SK-N-SH (cell line): ENCODE data around the gene HVCN1. TPM values are rescaled to one million over a fixed set of nuclear protein-coding genes. Genes with fewer than 3 reads are reported as not detected.
A peak's percentile ranks its signal among the peaks of the same experiment; 100 is the strongest.

Experiments used
- CTCF ChIA-PET: fragments of 300-600, 350-600 bp; formaldehyde crosslinking; extraction: SDS; loops from one replicate; lab custom pipeline; 2021; lab: Yijun Ruan, JAX
- POLR2A ChIA-PET: fragments of 350-600 bp; sonication (Branson Sonifier 250); formaldehyde crosslinking; extraction: SDS; loops from one replicate; lab custom pipeline; 2020; ENCODE audit warnings: antibody characterized with exemption, inconsistent platforms; lab: Yijun Ruan, JAX
- DNase-seq: peaks from one replicate; pipeline ENCODE4 v3.0.0; 2012
- H2AFZ ChIP-seq: fragments of 200-600 bp; sonication (generic); 2 replicates; pipeline ENCODE4 v1.8.1; 2016; ENCODE audit warnings: antibody characterized with exemption, mild to moderate bottlenecking, low read depth
- H3F3A ChIP-seq: fragments of 200-600 bp; sonication (generic); replicated peaks from 2 replicates; pipeline ENCODE3; 2016; ENCODE audit warnings: antibody characterized with exemption, mild to moderate bottlenecking; ENCODE audit not compliant: insufficient read depth
- H3K27ac ChIP-seq, 2 experiments: fragments of 200-500 bp in 1 of 2; fragments of 200-600 bp in 1 of 2; sonication (Bioruptor generic) in 1 of 2; sonication (generic), shearing (Covaris generic) in 1 of 2; 2 replicates each; pipeline versions ENCODE4 v1.5.1 to v1.6.1; 2014 to 2016; ENCODE audit warnings: low read depth in 2 of 2, inconsistent platforms in 1 of 2, low read length in 1 of 2, mild to moderate bottlenecking in 1 of 2, mixed read lengths in 1 of 2
- H3K27me3 ChIP-seq: fragments of 200-600 bp; sonication (generic), shearing (Covaris generic); 2 replicates; pipeline ENCODE4 v1.6.1; 2016; ENCODE audit warnings: mixed run types; ENCODE audit not compliant: insufficient read depth
- H3K36me3 ChIP-seq, 2 experiments: fragments of 200-500 bp in 1 of 2; fragments of 200-600 bp in 1 of 2; sonication (Bioruptor generic) in 1 of 2; sonication (generic) in 1 of 2; replicated peaks in 1 of 2; 2 replicates each; pipeline versions ENCODE3 to v1.5.1; 2014 to 2016; ENCODE audit warnings: low read length in 1 of 2, mild to moderate bottlenecking in 1 of 2; ENCODE audit not compliant: insufficient read depth in 2 of 2, control insufficient read depth in 1 of 2
- H3K4me1 ChIP-seq, 2 experiments: fragments of 200-500 bp in 1 of 2; fragments of 200-600 bp in 1 of 2; sonication (Bioruptor generic) in 1 of 2; sonication (generic), shearing (Covaris generic) in 1 of 2; 2 replicates each; pipeline versions ENCODE4 v1.5.1 to v1.6.1; 2014 to 2016; ENCODE audit warnings: low read depth in 1 of 2, low read length in 1 of 2, mixed run types in 1 of 2; ENCODE audit not compliant: insufficient read depth in 2 of 2, control insufficient read depth in 1 of 2
- H3K4me2 ChIP-seq: fragments of 200-600 bp; sonication (generic), shearing (Covaris generic); 2 replicates; pipeline ENCODE4 v1.6.1; 2017; ENCODE audit warnings: mixed run types
- H3K4me3 ChIP-seq, 2 experiments: fragments of 200-500 bp in 1 of 2; fragments of 200-600 bp in 1 of 2; sonication (Bioruptor generic) in 1 of 2; sonication (generic), shearing (Covaris generic) in 1 of 2; 2 replicates each; pipeline versions ENCODE4 v1.5.1 to v1.8.1; 2014 to 2016; ENCODE audit warnings: low read depth in 2 of 2, inconsistent platforms in 1 of 2, low read length in 1 of 2, mild to moderate bottlenecking in 1 of 2, mixed read lengths in 1 of 2, moderate library complexity in 1 of 2
- H3K79me2 ChIP-seq: fragments of 200-600 bp; sonication (generic); 2 replicates; pipeline ENCODE4 v1.8.1; 2017; ENCODE audit warnings: mild to moderate bottlenecking; ENCODE audit not compliant: insufficient read depth
- H3K9ac ChIP-seq: fragments of 200-600 bp; sonication (generic); 2 replicates; pipeline ENCODE4 v1.6.1; 2017; ENCODE audit warnings: mixed run types
- H3K9me2 ChIP-seq: fragments of 200-600 bp; sonication (generic); 2 replicates; pipeline ENCODE4 v1.6.1; 2017; ENCODE audit warnings: mixed run types
- H3K9me3 ChIP-seq: fragments of 200-600 bp; sonication (generic); 2 replicates; pipeline ENCODE4 v1.6.1; 2017; ENCODE audit warnings: mixed run types, mild to moderate bottlenecking, moderate library complexity
- H4K20me1 ChIP-seq: fragments of 200-600 bp; sonication (generic); 2 replicates; pipeline ENCODE4 v1.6.1; 2017; ENCODE audit warnings: mild to moderate bottlenecking, mixed run types; ENCODE audit not compliant: insufficient read depth
- CTCF ChIP-seq: fragments of 200-600 bp; sonication (generic); IDR thresholded peaks from 2 replicates; pipeline ENCODE4 v1.6.1; 2017; ENCODE audit warnings: antibody characterized with exemption, mild to moderate bottlenecking, moderate library complexity
- EP300 ChIP-seq, 2 experiments: IDR thresholded peaks; 2 replicates each; pipeline versions ENCODE4 v1.4.0 to v1.6.1; 2012; ENCODE audit warnings: borderline replicate concordance in 1 of 2, low read depth in 1 of 2, low read length in 1 of 2
- FOSL2 ChIP-seq: IDR thresholded peaks from 2 replicates; pipeline ENCODE4 v1.4.0; 2012; ENCODE audit warnings: low read depth, mild to moderate bottlenecking, moderate library complexity, borderline replicate concordance
- MXI1 ChIP-seq: IDR thresholded peaks from 2 replicates; pipeline ENCODE4 v1.6.1; 2012; ENCODE audit warnings: mild to moderate bottlenecking, low read depth, low read length, improper control_type of control experiment
- PBX3 ChIP-seq: IDR thresholded peaks from 2 replicates; pipeline ENCODE4; 2012
- RAD21 ChIP-seq: IDR thresholded peaks from 2 replicates; pipeline ENCODE4 v1.6.1; 2012; ENCODE audit warnings: mild to moderate bottlenecking, low read length
- RXRA ChIP-seq: IDR thresholded peaks from 2 replicates; pipeline ENCODE4 v1.4.0; 2012; ENCODE audit warnings: low read depth, mild to moderate bottlenecking, borderline replicate concordance
- SMC3 ChIP-seq: IDR thresholded peaks from 2 replicates; pipeline ENCODE4 v1.6.1; 2012; ENCODE audit warnings: low read depth, low read length, improper control_type of control experiment
- TAF1 ChIP-seq: IDR thresholded peaks from 2 replicates; pipeline ENCODE4 v1.6.1; 2012; ENCODE audit warnings: low read depth, mild to moderate bottlenecking, low read length, moderate library complexity, borderline replicate concordance
- USF2 ChIP-seq: fragments of 150-350 bp; IDR thresholded peaks from 2 replicates; pipeline ENCODE4 v1.6.1; 2017; ENCODE audit warnings: antibody characterized with exemption, low read length, low read depth, borderline replicate concordance
- ZBTB33 ChIP-seq: IDR thresholded peaks from 2 replicates; pipeline ENCODE4 v1.4.0; 2012; ENCODE audit warnings: low read depth, borderline replicate concordance
- WGBS: methylation state at CpG from one replicate; pipeline ENCODE4 v1.1.6; 2017; ENCODE audit warnings: low lambda C conversion rate; 5-methylcytosine and 5-hydroxymethylcytosine counted together
- polyA plus RNA-seq, 3 experiments: library from polyadenylated mRNA; depleted of rRNA; stranded (reverse); fragments of >200 nt; gene quantifications; 2 replicates each; pipeline ENCODE4 v1.2.3, GENCODE V29; 2012
- TF ChIP-seq, protein P1 (sequence below): fragments of 150-350 bp; IDR thresholded peaks from 2 replicates; pipeline ENCODE4 v1.6.1; 2016; ENCODE audit warnings: mild to moderate bottlenecking, low read depth, low read length
- TF ChIP-seq, protein P2 (sequence below): IDR thresholded peaks from 2 replicates; pipeline ENCODE4 v1.4.0; 2012; ENCODE audit warnings: low read depth, borderline replicate concordance

The HVCN1 gene
- polyA plus RNA-seq, 1 of the 3 experiments (the other 2 are of a cell fraction) = 0.03 TPM

- POLR2A ChIA-PET = interaction anchor here (2.3 kb wide), 1 partner anchor 150 kb away, joined by 10 read pairs; the partner anchor contains the start of gene ARPC3
These were observed 88.7 kb downstream of the HVCN1 start for GRCh38 chr12:110600254-110600653.

GRCh38 chr12:110599334-110599733, 89.6 kb downstream of the HVCN1 start:
- 86% methylated on average over 4 of the region's 4 CpGs for WGBS
- no peaks in the 10 kb centered on the region for H3K9me3 ChIP-seq
- POLR2A ChIA-PET = no interaction called here
- CTCF ChIA-PET = interaction anchor here (0.9 to 6.9 kb wide), 11 partner anchors 7 to 289 kb away, joined by 3 to 101 read pairs (median 17); partner anchors contain the start of genes ARPC3, FAM216A and GPN3
- no peaks in the 10 kb centered on the region for H3K36me3 ChIP-seq
- no peaks in the 10 kb centered on the region for H3K4me1 ChIP-seq
- DNase-seq = no peak
- H3K79me2 ChIP-seq = no peaks in the 10 kb centered on the region
- H2AFZ ChIP-seq = no peak overlapping the region
- H3K27me3 ChIP-seq = no peaks in the 10 kb centered on the region
- no peak overlapping the region for H3K27ac ChIP-seq
- no peak overlapping the region for H3K4me3 ChIP-seq
- no peaks in the 10 kb centered on the region for H4K20me1 ChIP-seq
- no peak overlapping the region for H3K4me2 ChIP-seq
- no peaks in the 10 kb centered on the region for H3F3A ChIP-seq
- no peaks in the 10 kb centered on the region for H3K9me2 ChIP-seq
- H3K9ac ChIP-seq = no peak overlapping the region
- no peak for TF ChIP-seq ZBTB33
- TF ChIP-seq PBX3 = no peak
- TF ChIP-seq EP300 (IDR thresholded peaks at IDR 0.05; ENCODE audit: borderline replicate concordance in 1 of 2, low read depth in 1 of 2, low read length in 1 of 2) = no peak
- TF ChIP-seq USF2 = no peak
- no peak for TF ChIP-seq RXRA
- TF ChIP-seq, protein P1, sequence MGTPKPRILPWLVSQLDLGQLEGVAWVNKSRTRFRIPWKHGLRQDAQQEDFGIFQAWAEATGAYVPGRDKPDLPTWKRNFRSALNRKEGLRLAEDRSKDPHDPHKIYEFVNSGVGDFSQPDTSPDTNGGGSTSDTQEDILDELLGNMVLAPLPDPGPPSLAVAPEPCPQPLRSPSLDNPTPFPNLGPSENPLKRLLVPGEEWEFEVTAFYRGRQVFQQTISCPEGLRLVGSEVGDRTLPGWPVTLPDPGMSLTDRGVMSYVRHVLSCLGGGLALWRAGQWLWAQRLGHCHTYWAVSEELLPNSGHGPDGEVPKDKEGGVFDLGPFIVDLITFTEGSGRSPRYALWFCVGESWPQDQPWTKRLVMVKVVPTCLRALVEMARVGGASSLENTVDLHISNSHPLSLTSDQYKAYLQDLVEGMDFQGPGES = no peak
- no peak for TF ChIP-seq MXI1
- TF ChIP-seq TAF1 = no peak
- TF ChIP-seq, protein P2, sequence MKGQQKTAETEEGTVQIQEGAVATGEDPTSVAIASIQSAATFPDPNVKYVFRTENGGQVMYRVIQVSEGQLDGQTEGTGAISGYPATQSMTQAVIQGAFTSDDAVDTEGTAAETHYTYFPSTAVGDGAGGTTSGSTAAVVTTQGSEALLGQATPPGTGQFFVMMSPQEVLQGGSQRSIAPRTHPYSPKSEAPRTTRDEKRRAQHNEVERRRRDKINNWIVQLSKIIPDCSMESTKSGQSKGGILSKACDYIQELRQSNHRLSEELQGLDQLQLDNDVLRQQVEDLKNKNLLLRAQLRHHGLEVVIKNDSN = no peak

More at GRCh38 chr12:110600254-110600653, 88.7 kb downstream of the HVCN1 start:
- Histone ChIP-seq H3K27me3 (no peaks in the 10 kb centered on the region), H3K4me2 (no peak overlapping the region), H4K20me1 (no peaks in the 10 kb centered on the region), H3K9me2 (no peaks in the 10 kb centered on the region), H3K79me2 (no peaks in the 10 kb centered on the region), H3K4me1 (no peaks in the 10 kb centered on the region), H3K36me3 (no peaks in the 10 kb centered on the region), H3K4me3 (no peak overlapping the region), H2AFZ (no peak overlapping the region), H3F3A (no peaks in the 10 kb centered on the region), H3K9ac (no peak overlapping the region), H3K9me3 (no peaks in the 10 kb centered on the region), H3K27ac (no peak overlapping the region)
- CTCF ChIA-PET = interaction anchor here (0.6 to 6.9 kb wide), 26 partner anchors 8 to 738 kb away, joined by 3 to 101 read pairs (median 4); partner anchors contain the start of genes ARPC3, FAM216A, GPN3 and TCTN1
- DNase-seq = peak; percentile 30
- TF ChIP-seq FOSL2 (no peak), RAD21 (peak; percentile 81), USF2 (no peak), CTCF (peak; percentile 67), SMC3 (peak; percentile 70)
- 17% methylated on average over 4 of the region's 4 CpGs for WGBS
